Measurements from ENCODE around the gene ARL14. TPM values are rescaled to one million over a fixed set of nuclear protein-coding genes. Genes with fewer than 3 reads are reported as not detected.

ARL14 gene
- total RNA-seq, 1 experiment from 2014 or later, result 17.6 TPM

DNA sequence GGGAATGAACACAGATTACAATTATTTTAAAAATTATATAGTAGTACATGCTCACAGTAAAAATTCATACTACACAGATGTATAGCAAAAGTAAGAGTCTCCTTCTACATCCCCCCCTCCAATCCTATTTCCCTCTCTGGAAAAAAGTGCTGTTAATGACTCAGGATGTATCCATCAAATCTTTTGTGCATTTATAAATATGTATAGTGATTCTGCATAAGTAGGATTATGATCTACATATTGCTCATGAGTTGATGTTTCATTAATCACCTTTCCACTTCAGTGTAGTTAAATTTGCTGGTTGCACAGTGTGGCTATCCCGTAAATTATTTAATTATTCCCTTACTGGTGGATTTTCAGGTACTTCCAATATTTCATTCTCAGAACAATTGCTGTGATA, 25.3 kb downstream of the ARL14 start:
- ChIA-PET POLR2A (ENCODE audit: unreplicated experiment) (no interaction called here), CTCF (no interaction called here)
- Histone ChIP-seq H4K20me1 (ENCODE audit: insufficient read depth) (no peaks in the 10 kb centered on the region), H3K4me1 (replicated peaks; ENCODE audit: insufficient read depth) (peaks cover 11% of the 10 kb centered on the region), H3K27me3 (ENCODE audit: insufficient read depth, low read depth) (no peaks in the 10 kb centered on the region), H3F3A (ENCODE audit: insufficient read depth, low read depth) (no peaks in the 10 kb centered on the region), H3K79me2 (ENCODE audit: low read depth) (no peaks in the 10 kb centered on the region), H3K9me3 (ENCODE audit: insufficient read depth, low read depth) (no peaks in the 10 kb centered on the region), H3K4me3 (no peak overlapping the region), H3K4me2 (no peak overlapping the region), H3K27ac (no peak overlapping the region), H3K36me3 (ENCODE audit: low read depth) (no peaks in the 10 kb centered on the region), H3K9me2 (ENCODE audit: insufficient read depth) (no peaks in the 10 kb centered on the region), H2AFZ (no peak overlapping the region)
- intact Hi-C loops (cut with micrococcal nuclease; ENCODE audit: unreplicated experiment), result no loop called here
- DNase-seq, result no peak
- TF ChIP-seq EZH2 (IDR thresholded peaks at IDR 0.05; ENCODE audit: low read depth), result no peak
- TF ChIP-seq, protein P1, sequence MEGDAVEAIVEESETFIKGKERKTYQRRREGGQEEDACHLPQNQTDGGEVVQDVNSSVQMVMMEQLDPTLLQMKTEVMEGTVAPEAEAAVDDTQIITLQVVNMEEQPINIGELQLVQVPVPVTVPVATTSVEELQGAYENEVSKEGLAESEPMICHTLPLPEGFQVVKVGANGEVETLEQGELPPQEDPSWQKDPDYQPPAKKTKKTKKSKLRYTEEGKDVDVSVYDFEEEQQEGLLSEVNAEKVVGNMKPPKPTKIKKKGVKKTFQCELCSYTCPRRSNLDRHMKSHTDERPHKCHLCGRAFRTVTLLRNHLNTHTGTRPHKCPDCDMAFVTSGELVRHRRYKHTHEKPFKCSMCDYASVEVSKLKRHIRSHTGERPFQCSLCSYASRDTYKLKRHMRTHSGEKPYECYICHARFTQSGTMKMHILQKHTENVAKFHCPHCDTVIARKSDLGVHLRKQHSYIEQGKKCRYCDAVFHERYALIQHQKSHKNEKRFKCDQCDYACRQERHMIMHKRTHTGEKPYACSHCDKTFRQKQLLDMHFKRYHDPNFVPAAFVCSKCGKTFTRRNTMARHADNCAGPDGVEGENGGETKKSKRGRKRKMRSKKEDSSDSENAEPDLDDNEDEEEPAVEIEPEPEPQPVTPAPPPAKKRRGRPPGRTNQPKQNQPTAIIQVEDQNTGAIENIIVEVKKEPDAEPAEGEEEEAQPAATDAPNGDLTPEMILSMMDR (conservative IDR thresholded peaks at IDR 0.05), result no peak
- BruUV-seq (replicated peaks), result no TSS peak

DNA sequence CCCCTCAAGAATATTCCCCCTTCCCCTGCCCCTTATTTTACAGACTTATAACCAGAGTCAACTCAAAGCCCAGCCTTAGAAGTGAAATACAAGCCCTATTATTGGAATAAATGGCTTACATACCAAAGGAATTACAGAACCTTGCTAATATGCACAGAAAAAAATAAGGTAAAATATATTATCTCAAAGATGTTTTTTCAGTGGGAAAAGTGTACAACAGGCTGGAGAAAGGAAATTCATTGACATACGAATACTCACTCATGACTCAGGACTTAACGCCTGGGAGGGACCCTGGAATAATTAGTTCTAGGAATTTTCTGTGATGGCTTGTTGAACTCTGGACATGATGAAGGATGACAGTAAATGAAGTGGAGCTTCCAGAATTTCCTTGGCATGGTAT, 27.0 kb downstream of the ARL14 start:
- CTCF ChIA-PET, result interaction anchor here (0.6 kb wide), 1 partner anchor 388 kb away, joined by 3 read pairs; no protein-coding TSS in a partner anchor
- Histone ChIP-seq H3K36me3 (ENCODE audit: low read depth) (no peaks in the 10 kb centered on the region), H3K4me1 (replicated peaks; ENCODE audit: insufficient read depth) (no peaks in the 10 kb centered on the region), H3K4me2 (no peak overlapping the region), H3K27me3 (ENCODE audit: insufficient read depth, low read depth) (no peaks in the 10 kb centered on the region), H3K27ac (no peak overlapping the region), H3K9me3 (ENCODE audit: insufficient read depth, low read depth) (no peaks in the 10 kb centered on the region), H3F3A (ENCODE audit: insufficient read depth, low read depth) (no peaks in the 10 kb centered on the region), H3K4me3 (no peak overlapping the region), H3K9me2 (ENCODE audit: insufficient read depth) (no peaks in the 10 kb centered on the region), H4K20me1 (ENCODE audit: insufficient read depth) (no peaks in the 10 kb centered on the region), H3K79me2 (ENCODE audit: low read depth) (no peaks in the 10 kb centered on the region), H2AFZ (no peak overlapping the region)
- intact Hi-C loops (cut with micrococcal nuclease; ENCODE audit: unreplicated experiment), result no loop called here
- no TSS peak for BruUV-seq (replicated peaks)
- DNase-seq, result no peak
- POLR2A ChIA-PET (ENCODE audit: unreplicated experiment), result no interaction called here
- no peak for TF ChIP-seq EZH2 (IDR thresholded peaks at IDR 0.05; ENCODE audit: low read depth)
- TF ChIP-seq, protein P1 (conservative IDR thresholded peaks at IDR 0.05), result no peak

DNA sequence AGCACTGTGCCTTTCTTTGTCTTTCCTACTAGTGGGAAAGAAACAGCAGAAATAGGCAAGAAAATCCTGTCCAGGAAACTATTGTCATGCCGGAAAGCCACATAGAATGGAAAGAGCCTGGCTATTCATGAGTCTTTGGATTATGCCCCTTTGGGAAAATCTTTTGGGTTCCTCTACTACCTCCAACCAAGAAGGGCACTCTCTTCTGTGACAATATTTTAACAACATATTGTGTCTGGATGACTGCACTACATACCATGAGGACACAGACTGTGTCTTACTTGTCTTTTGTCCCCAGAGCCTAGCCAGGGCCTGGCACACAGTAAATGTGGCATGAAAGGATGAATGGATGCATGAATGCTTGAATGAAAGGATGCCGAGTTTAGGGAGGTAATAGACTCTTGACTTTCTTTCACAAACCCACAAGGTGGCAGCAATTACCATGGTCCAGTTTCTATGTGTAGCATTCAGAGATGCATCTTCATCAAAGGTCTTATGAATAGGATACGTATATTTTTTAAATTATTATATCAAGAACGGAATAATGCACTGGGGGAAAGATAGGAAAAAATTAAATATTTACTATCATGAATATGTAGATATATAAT, 30.3 kb downstream of the ARL14 start:
- Histone ChIP-seq H3K36me3 (ENCODE audit: low read depth) (no peaks in the 10 kb centered on the region), H3K4me3 (no peak overlapping the region), H3K4me1 (replicated peaks; ENCODE audit: insufficient read depth) (no peaks in the 10 kb centered on the region), H3K9me3 (ENCODE audit: insufficient read depth, low read depth) (no peaks in the 10 kb centered on the region), H2AFZ (no peak overlapping the region), H3K79me2 (ENCODE audit: low read depth) (no peaks in the 10 kb centered on the region), H3K27ac (no peak overlapping the region), H3K4me2 (no peak overlapping the region), H3K27me3 (ENCODE audit: insufficient read depth, low read depth) (no peaks in the 10 kb centered on the region), H4K20me1 (ENCODE audit: insufficient read depth) (no peaks in the 10 kb centered on the region), H3F3A (ENCODE audit: insufficient read depth, low read depth) (no peaks in the 10 kb centered on the region), H3K9me2 (ENCODE audit: insufficient read depth) (no peaks in the 10 kb centered on the region)
- BruUV-seq (replicated peaks), result no TSS peak
- POLR2A ChIA-PET (ENCODE audit: unreplicated experiment), result no interaction called here
- intact Hi-C loops (cut with micrococcal nuclease; ENCODE audit: unreplicated experiment), result loop anchor here (1.0 to 5.0 kb wide), 3 partner anchors 235 to 718 kb away; no protein-coding TSS in a partner anchor
- no peak for TF ChIP-seq EZH2 (IDR thresholded peaks at IDR 0.05; ENCODE audit: low read depth)
- TF ChIP-seq, protein P1 (conservative IDR thresholded peaks at IDR 0.05), result peak; percentile 76
- DNase-seq, result peak; percentile 21 to 41
- CTCF ChIA-PET, result no interaction called here

Data from PC-9 (cell line).